NCI-H1694 (cell line): ENCODE measurements around the gene FAM78A.
"Not testable (repeated sequence)": the region's sequence is repeated elsewhere in the genome, so short reads cannot be mapped to it uniquely, and the experiment has no call there.

ENCODE experiments used
- DNase-seq: peaks from one replicate; lab custom pipeline; 2025; lab: John Stamatoyannopoulos, UW

Gene FAM78A

GRCh38 chr9:131237931-131238401 lies 38.3 kb downstream of the FAM78A start:
- DNase-seq = no peak

GRCh38 chr9:131237291-131237690 lies 39.0 kb downstream of the FAM78A start:
- DNase-seq = no peak

GRCh38 chr9:131236761-131237160 lies 39.5 kb downstream of the FAM78A start:
- no peak for DNase-seq

GRCh38 chr9:131236161-131236560 lies 40.1 kb downstream of the FAM78A start:
- DNase-seq = no peak

- no peak for DNase-seq
Observed at GRCh38 chr9:131235480-131235851, 40.8 kb downstream of the FAM78A start.

GRCh38 chr9:131234799-131235479 lies 41.4 kb downstream of the FAM78A start:
- DNase-seq = no peak

GRCh38 chr9:131233995-131234394 lies 42.3 kb downstream of the FAM78A start:
- no peak for DNase-seq

- DNase-seq = no peak
Observed at GRCh38 chr9:131233556-131233955, 42.8 kb downstream of the FAM78A start.

GRCh38 chr9:131228988-131229387 lies 47.3 kb downstream of the FAM78A start:
- no peak for DNase-seq

GRCh38 chr9:131227959-131228460 lies 48.3 kb downstream of the FAM78A start:
- DNase-seq = no peak

- DNase-seq = peak; percentile 60
Observed at GRCh38 chr9:131227112-131227958, 49.0 kb downstream of the FAM78A start.

- DNase-seq = no peak
Observed at GRCh38 chr9:131226226-131226625, 50.1 kb downstream of the FAM78A start.

GRCh38 chr9:131222460-131222859 lies 53.9 kb downstream of the FAM78A start:
- no peak for DNase-seq

GRCh38 chr9:131220485-131220884 lies 55.8 kb downstream of the FAM78A start:
- DNase-seq = no peak

- no peak for DNase-seq
Observed at GRCh38 chr9:131218370-131218769, 57.9 kb downstream of the FAM78A start.

- no peak for DNase-seq
Observed at GRCh38 chr9:131217331-131218031, 58.8 kb downstream of the FAM78A start.

GRCh38 chr9:131216806-131217205 lies 59.5 kb downstream of the FAM78A start:
- no peak for DNase-seq

GRCh38 chr9:131214876-131215275 lies 61.4 kb downstream of the FAM78A start:
- no peak for DNase-seq

- DNase-seq = no peak
Observed at GRCh38 chr9:131214286-131214856, 61.9 kb downstream of the FAM78A start.

- not testable (repeated sequence) for DNase-seq
Observed at GRCh38 chr9:131211920-131212319, 64.4 kb downstream of the FAM78A start.
